ENCODE data around the gene GHR. TPM values are rescaled to one million over a fixed set of nuclear protein-coding genes. Genes with fewer than 3 reads are reported as not detected.

The GHR gene
- total and polyA plus RNA-seq, 4 experiments from 2014 or later: not detected

DNA sequence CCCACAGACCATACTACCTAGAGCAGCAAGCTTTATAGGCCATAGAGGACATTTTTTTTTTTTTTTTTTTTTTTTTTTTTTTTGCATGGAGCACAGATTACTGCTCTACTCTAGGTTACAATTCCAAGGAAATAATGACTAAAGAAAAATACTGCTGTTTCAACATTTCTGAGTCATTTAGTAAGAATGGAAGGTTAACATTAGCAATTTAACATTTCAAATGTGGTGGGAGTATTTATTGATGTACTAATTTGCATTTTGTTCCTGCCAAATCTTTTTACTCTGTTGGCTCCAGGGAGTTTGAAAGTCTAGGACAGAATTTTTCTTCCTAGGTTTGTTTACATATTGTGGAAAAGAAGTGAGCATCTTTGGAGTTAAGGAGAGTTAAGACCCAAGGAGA is 191.3 kb downstream of the GHR start:
- H3K27me3 ChIP-seq (ENCODE audit: insufficient read depth, low read length): no peaks in the 10 kb centered on the region
- POLR2A ChIA-PET (ENCODE audit: partially characterized antibody): no interaction called here
- no peaks in the 10 kb centered on the region for H3K9me3 ChIP-seq (ENCODE audit: control insufficient read depth in 1 of 2, low read length in 2 of 2)
- DNase-seq: no peak
- H3K27ac ChIP-seq (ENCODE audit: low read depth, low read length): no peak overlapping the region
- no peaks in the 10 kb centered on the region for H3K4me1 ChIP-seq (ENCODE audit: insufficient read depth, low read length)
- H3K36me3 Mint-ChIP-seq: no peaks in the 10 kb centered on the region
- H3K36me3 ChIP-seq (ENCODE audit: insufficient read depth, low read length): no peaks in the 10 kb centered on the region
- CTCF ChIA-PET (ENCODE audit: partially characterized antibody): interaction anchor here (0.6 kb wide), 1 partner anchor 10 kb away, joined by 3 read pairs; no protein-coding TSS in a partner anchor
- intact Hi-C loops (cut with micrococcal nuclease): no loop called here
- peaks cover 12 to 18% of the 10 kb centered on the region in 2 donors for H3K27me3 Mint-ChIP-seq
- H3K4me1 Mint-ChIP-seq: no peaks in the 10 kb centered on the region
- H3K27ac Mint-ChIP-seq: no peak overlapping the region
- no peak overlapping the region for H3K4me3 Mint-ChIP-seq
- H3K4me3 ChIP-seq (ENCODE audit: low read length in 2 of 2): no peak overlapping the region
- peaks cover 0 to 1% (median 0%) of the 10 kb centered on the region in 8 donors for H3K9me3 Mint-ChIP-seq

- H3K27me3 Mint-ChIP-seq: peaks cover 7 to 15% of the 10 kb centered on the region in 2 donors
- intact Hi-C loops (cut with micrococcal nuclease): no loop called here
- H3K9me3 Mint-ChIP-seq: no peaks in the 10 kb centered on the region
- ChIA-PET POLR2A (ENCODE audit: partially characterized antibody) (interaction anchor here (1.4 kb wide), 1 partner anchor 13 kb away, joined by 3 read pairs; no protein-coding TSS in a partner anchor), CTCF (ENCODE audit: partially characterized antibody) (interaction anchor here (1.0 to 1.3 kb wide), 3 partner anchors 35 to 147 kb away, joined by 3 to 5 read pairs (median 3); no protein-coding TSS in a partner anchor)
- Histone ChIP-seq H3K4me1 (ENCODE audit: insufficient read depth, low read length) (no peaks in the 10 kb centered on the region), H3K27ac (ENCODE audit: low read depth, low read length) (no peak overlapping the region), H3K27me3 (ENCODE audit: insufficient read depth, low read length) (no peaks in the 10 kb centered on the region), H3K4me3 (ENCODE audit: low read length in 2 of 2) (no peak overlapping the region), H3K9me3 (ENCODE audit: control insufficient read depth in 1 of 2, low read length in 2 of 2) (no peaks in the 10 kb centered on the region), H3K36me3 (ENCODE audit: insufficient read depth, low read length) (no peaks in the 10 kb centered on the region)
- no peaks in the 10 kb centered on the region for H3K4me1 Mint-ChIP-seq
- no peaks in the 10 kb centered on the region for H3K36me3 Mint-ChIP-seq
- DNase-seq: no peak
- no peak overlapping the region for H3K4me3 Mint-ChIP-seq
- no peak overlapping the region for H3K27ac Mint-ChIP-seq
Measured at GRCh38 chr5:42620579-42621216, 197.5 kb downstream of the GHR start.

DNA sequence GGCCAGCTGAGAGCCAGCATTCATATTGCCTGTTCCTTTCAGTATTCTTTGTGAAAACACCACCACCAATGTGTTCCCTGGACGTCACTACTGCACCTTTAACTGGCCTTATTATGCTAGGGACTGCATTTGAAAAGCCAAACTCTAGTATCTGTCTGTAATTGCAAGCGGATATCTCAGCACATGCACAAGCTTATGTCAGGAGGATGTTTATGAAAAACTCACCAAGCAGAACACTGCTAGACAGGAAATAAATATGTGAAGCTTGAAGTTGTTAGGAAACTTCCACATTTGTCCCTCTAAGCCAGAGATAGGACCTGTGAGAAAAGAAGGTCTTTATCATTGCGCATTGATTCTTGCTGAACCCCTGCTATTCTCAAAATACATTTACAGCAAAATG is 198.0 kb downstream of the GHR start:
- ChIA-PET POLR2A (ENCODE audit: partially characterized antibody) (interaction anchor here (1.4 kb wide), 1 partner anchor 14 kb away, joined by 3 read pairs; no protein-coding TSS in a partner anchor), CTCF (ENCODE audit: partially characterized antibody) (interaction anchor here (1.0 to 1.3 kb wide), 3 partner anchors 36 to 147 kb away, joined by 3 to 5 read pairs (median 3); no protein-coding TSS in a partner anchor)
- H3K27me3 Mint-ChIP-seq: peaks cover 2 to 11% of the 10 kb centered on the region in 2 donors
- no peaks in the 10 kb centered on the region for H3K4me1 Mint-ChIP-seq
- intact Hi-C loops (cut with micrococcal nuclease): no loop called here
- no peaks in the 10 kb centered on the region for H3K36me3 ChIP-seq (ENCODE audit: insufficient read depth, low read length)
- no peaks in the 10 kb centered on the region for H3K36me3 Mint-ChIP-seq
- H3K9me3 Mint-ChIP-seq: no peaks in the 10 kb centered on the region
- H3K9me3 ChIP-seq (ENCODE audit: control insufficient read depth in 1 of 2, low read length in 2 of 2): no peaks in the 10 kb centered on the region
- H3K4me1 ChIP-seq (ENCODE audit: insufficient read depth, low read length): no peaks in the 10 kb centered on the region
- H3K27ac ChIP-seq (ENCODE audit: low read depth, low read length): no peak overlapping the region
- H3K27me3 ChIP-seq (ENCODE audit: insufficient read depth, low read length): no peaks in the 10 kb centered on the region
- DNase-seq: no peak
- H3K27ac Mint-ChIP-seq: no peak overlapping the region
- H3K4me3 ChIP-seq (ENCODE audit: low read length in 2 of 2): no peak overlapping the region
- no peak overlapping the region for H3K4me3 Mint-ChIP-seq

DNA sequence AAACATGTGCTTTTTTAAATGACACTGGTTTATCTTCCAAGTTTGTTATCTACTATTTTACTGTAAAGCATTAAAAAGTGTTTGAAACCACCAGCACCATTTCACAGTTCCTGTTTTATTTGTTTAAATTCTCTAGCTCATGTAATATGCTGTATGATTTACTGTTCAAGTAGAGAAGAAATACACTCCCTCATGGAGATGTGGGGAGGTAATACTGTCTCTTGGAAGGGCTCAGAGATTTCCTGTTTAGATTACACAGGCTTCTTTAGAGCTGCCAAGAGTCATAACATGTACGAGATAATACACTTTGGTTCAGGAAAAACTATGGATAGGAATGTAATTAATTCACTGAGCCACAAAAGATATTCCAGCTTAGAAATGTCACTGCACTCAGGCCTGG is 198.4 kb downstream of the GHR start:
- POLR2A ChIA-PET (ENCODE audit: partially characterized antibody): interaction anchor here (1.4 kb wide), 1 partner anchor 14 kb away, joined by 3 read pairs; no protein-coding TSS in a partner anchor
- Histone ChIP-seq H3K9me3 (ENCODE audit: control insufficient read depth in 1 of 2, low read length in 2 of 2) (no peaks in the 10 kb centered on the region), H3K4me1 (ENCODE audit: insufficient read depth, low read length) (no peaks in the 10 kb centered on the region), H3K4me3 (ENCODE audit: low read length in 2 of 2) (no peak overlapping the region), H3K27ac (ENCODE audit: low read depth, low read length) (no peak overlapping the region), H3K36me3 (ENCODE audit: insufficient read depth, low read length) (no peaks in the 10 kb centered on the region), H3K27me3 (ENCODE audit: insufficient read depth, low read length) (no peaks in the 10 kb centered on the region)
- H3K9me3 Mint-ChIP-seq: no peaks in the 10 kb centered on the region
- intact Hi-C loops (cut with micrococcal nuclease): no loop called here
- H3K4me3 Mint-ChIP-seq: no peak overlapping the region
- CTCF ChIA-PET (ENCODE audit: partially characterized antibody): interaction anchor here (0.8 to 1.3 kb wide), 4 partner anchors 36 to 146 kb away, joined by 3 to 5 read pairs (median 3); no protein-coding TSS in a partner anchor
- no peak for DNase-seq
- H3K4me1 Mint-ChIP-seq: no peaks in the 10 kb centered on the region
- H3K36me3 Mint-ChIP-seq: no peaks in the 10 kb centered on the region
- no peak overlapping the region for H3K27ac Mint-ChIP-seq
- peaks cover 2 to 9% of the 10 kb centered on the region in 2 donors for H3K27me3 Mint-ChIP-seq

- H3K4me1 ChIP-seq (ENCODE audit: insufficient read depth, low read length): no peaks in the 10 kb centered on the region
- CTCF ChIA-PET (ENCODE audit: partially characterized antibody): no interaction called here
- no peaks in the 10 kb centered on the region for H3K36me3 ChIP-seq (ENCODE audit: insufficient read depth, low read length)
- Mint-ChIP-seq H3K9me3 (no peaks in the 10 kb centered on the region), H3K4me3 (no peak overlapping the region), H3K4me1 (no peaks in the 10 kb centered on the region), H3K27ac (no peak overlapping the region), H3K27me3 (peaks cover 2% of the 10 kb centered on the region in 2 donors), H3K36me3 (no peaks in the 10 kb centered on the region)
- POLR2A ChIA-PET (ENCODE audit: partially characterized antibody): no interaction called here
- intact Hi-C loops (cut with micrococcal nuclease): no loop called here
- no peaks in the 10 kb centered on the region for H3K9me3 ChIP-seq (ENCODE audit: control insufficient read depth in 1 of 2, low read length in 2 of 2)
- H3K4me3 ChIP-seq (ENCODE audit: low read length in 2 of 2): no peak overlapping the region
- DNase-seq: no peak
- H3K27me3 ChIP-seq (ENCODE audit: insufficient read depth, low read length): no peaks in the 10 kb centered on the region
- no peak overlapping the region for H3K27ac ChIP-seq (ENCODE audit: low read depth, low read length)
Measured at GRCh38 chr5:42624912-42625311, 201.7 kb downstream of the GHR start.

- ChIA-PET CTCF (ENCODE audit: partially characterized antibody) (interaction anchor here (0.9 kb wide), 1 partner anchor 8 kb away, joined by 4 read pairs; no protein-coding TSS in a partner anchor), POLR2A (ENCODE audit: partially characterized antibody) (no interaction called here)
- Mint-ChIP-seq H3K27ac (no peak overlapping the region), H3K36me3 (no peaks in the 10 kb centered on the region), H3K27me3 (peaks cover 2% of the 10 kb centered on the region in 2 donors), H3K4me3 (no peak overlapping the region), H3K9me3 (no peaks in the 10 kb centered on the region), H3K4me1 (no peaks in the 10 kb centered on the region)
- intact Hi-C loops (cut with micrococcal nuclease): no loop called here
- no peak overlapping the region for H3K27ac ChIP-seq (ENCODE audit: low read depth, low read length)
- H3K36me3 ChIP-seq (ENCODE audit: insufficient read depth, low read length): no peaks in the 10 kb centered on the region
- no peaks in the 10 kb centered on the region for H3K4me1 ChIP-seq (ENCODE audit: insufficient read depth, low read length)
- no peak overlapping the region for H3K4me3 ChIP-seq (ENCODE audit: low read length in 2 of 2)
- no peak for DNase-seq
- H3K27me3 ChIP-seq (ENCODE audit: insufficient read depth, low read length): no peaks in the 10 kb centered on the region
- H3K9me3 ChIP-seq (ENCODE audit: control insufficient read depth in 1 of 2, low read length in 2 of 2): no peaks in the 10 kb centered on the region
Measured at GRCh38 chr5:42626462-42626861, 203.2 kb downstream of the GHR start.

DNA sequence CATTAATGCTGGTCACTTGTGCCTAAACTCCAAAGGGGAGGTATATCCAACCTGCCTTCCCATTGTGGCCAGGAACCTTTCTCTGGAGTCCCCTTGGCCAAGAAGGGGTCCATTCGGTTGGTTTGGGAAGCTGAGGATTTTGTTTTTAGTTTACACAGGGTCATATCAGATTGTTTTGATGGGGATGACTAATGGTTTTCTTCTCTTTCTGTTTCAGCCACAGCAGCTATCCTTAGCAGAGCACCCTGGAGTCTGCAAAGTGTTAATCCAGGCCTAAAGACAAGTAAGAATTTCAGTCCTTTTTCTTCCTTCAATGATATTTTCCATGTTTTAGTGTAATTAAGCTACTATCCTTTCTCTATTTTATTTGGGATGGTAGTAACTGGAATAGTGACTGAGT is 205.6 kb downstream of the GHR start:
- Histone ChIP-seq H3K4me3 (ENCODE audit: low read length in 2 of 2) (no peak overlapping the region), H3K9me3 (ENCODE audit: control insufficient read depth in 1 of 2, low read length in 2 of 2) (no peaks in the 10 kb centered on the region), H3K4me1 (ENCODE audit: insufficient read depth, low read length) (no peaks in the 10 kb centered on the region), H3K27me3 (ENCODE audit: insufficient read depth, low read length) (no peaks in the 10 kb centered on the region), H3K27ac (ENCODE audit: low read depth, low read length) (no peak overlapping the region), H3K36me3 (ENCODE audit: insufficient read depth, low read length) (no peaks in the 10 kb centered on the region)
- H3K36me3 Mint-ChIP-seq: no peaks in the 10 kb centered on the region
- no peaks in the 10 kb centered on the region for H3K4me1 Mint-ChIP-seq
- DNase-seq: no peak
- CTCF ChIA-PET (ENCODE audit: partially characterized antibody): no interaction called here
- no peak overlapping the region for H3K4me3 Mint-ChIP-seq
- intact Hi-C loops (cut with micrococcal nuclease): no loop called here
- H3K9me3 Mint-ChIP-seq: no peaks in the 10 kb centered on the region
- no peak overlapping the region for H3K27ac Mint-ChIP-seq
- POLR2A ChIA-PET (ENCODE audit: partially characterized antibody): no interaction called here
- H3K27me3 Mint-ChIP-seq: peaks cover 0 to 2% of the 10 kb centered on the region in 2 donors

All from CD4-positive, alpha-beta memory T cell (primary cell).